B cell (primary cell): ENCODE measurements around the gene SLC19A1.

Experiments
- EZH2 ChIP-seq: IDR thresholded peaks from 2 replicates; pipeline ENCODE4 v1.6.1; 2012; ENCODE audit warnings: borderline replicate concordance, low read depth, mild to moderate bottlenecking, moderate library complexity, low read length; ENCODE audit not compliant: insufficient read depth, poor library complexity, severe bottlenecking
- TF ChIP-seq, protein P1 (sequence below): fragments of 200-600 bp; IDR thresholded peaks from one replicate; pipeline ENCODE4 v1.8.0; 2022; ENCODE audit warnings: antibody characterized with exemption, mild to moderate bottlenecking

DNA sequence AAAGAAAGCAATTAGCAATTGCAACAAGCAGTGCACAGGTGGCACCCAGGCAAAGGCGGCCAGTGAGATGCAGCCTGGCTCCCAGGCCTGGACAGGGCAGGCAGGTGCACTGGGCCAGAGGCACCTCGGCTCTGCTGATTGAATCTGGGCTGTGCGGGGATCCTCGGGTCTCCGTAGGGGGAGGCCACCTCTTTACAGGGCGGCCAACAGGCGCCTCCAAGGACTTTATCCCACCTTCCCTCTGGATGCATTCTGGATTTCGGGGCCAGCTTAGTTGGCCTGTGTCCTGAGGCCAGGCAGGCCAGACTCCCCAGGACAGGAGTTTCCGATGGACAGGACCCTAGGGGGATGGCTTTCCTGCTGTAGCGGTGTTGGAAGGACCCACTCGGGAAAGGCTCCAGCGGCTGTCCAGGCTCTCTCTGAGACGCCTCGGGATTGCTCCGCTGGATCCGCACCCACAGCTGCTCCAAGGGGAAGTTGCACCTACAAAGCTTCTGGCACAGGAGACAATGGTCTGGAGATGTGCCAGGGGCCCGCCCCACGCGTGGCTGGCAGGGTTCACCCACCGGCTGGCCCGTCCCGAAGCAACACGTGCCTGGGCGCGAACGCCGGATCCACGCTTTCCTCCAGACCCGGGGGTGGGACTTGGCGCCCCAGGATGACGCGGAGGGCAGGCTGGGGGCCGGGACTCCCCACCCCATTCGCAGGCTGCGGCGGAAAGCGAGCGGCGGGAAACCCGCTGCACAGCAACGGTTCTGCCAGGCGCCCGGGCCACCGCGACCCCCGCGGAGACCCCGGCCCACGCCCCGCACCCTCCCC lies 810 bp downstream of the SLC19A1 start:
- TF ChIP-seq, protein P1, sequence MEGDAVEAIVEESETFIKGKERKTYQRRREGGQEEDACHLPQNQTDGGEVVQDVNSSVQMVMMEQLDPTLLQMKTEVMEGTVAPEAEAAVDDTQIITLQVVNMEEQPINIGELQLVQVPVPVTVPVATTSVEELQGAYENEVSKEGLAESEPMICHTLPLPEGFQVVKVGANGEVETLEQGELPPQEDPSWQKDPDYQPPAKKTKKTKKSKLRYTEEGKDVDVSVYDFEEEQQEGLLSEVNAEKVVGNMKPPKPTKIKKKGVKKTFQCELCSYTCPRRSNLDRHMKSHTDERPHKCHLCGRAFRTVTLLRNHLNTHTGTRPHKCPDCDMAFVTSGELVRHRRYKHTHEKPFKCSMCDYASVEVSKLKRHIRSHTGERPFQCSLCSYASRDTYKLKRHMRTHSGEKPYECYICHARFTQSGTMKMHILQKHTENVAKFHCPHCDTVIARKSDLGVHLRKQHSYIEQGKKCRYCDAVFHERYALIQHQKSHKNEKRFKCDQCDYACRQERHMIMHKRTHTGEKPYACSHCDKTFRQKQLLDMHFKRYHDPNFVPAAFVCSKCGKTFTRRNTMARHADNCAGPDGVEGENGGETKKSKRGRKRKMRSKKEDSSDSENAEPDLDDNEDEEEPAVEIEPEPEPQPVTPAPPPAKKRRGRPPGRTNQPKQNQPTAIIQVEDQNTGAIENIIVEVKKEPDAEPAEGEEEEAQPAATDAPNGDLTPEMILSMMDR, result no peak
- TF ChIP-seq EZH2, result no peak
